CD8-positive, alpha-beta memory T cell (primary cell): Measurements from ENCODE around the gene SVIL. TPM values are rescaled to one million over a fixed set of nuclear protein-coding genes. Genes with fewer than 3 reads are reported as not detected.

Source experiments
- CTCF ChIA-PET: fragments of 350-600 bp; sonication (Branson Sonifier 250); formaldehyde crosslinking; loops from one replicate; lab custom pipeline; 2021; ENCODE audit warnings: antibody characterized with exemption; lab: Charles Lee
- POLR2A ChIA-PET: fragments of 350-600 bp; sonication (Branson Sonifier 250); formaldehyde crosslinking; loops from one replicate; lab custom pipeline; 2021; ENCODE audit warnings: antibody characterized with exemption; lab: Charles Lee
- DNase-seq, 5 donors: peaks; one replicate each; pipeline versions ENCODE4 v3.0.0 to v3.0.0-alpha.2; 2020 to 2022; ENCODE audit warnings: mixed read lengths in 1 of 5
- H3K27ac ChIP-seq: one replicate; pipeline ENCODE4 v1.7.0; 2013; ENCODE audit warnings: low read depth, mild to moderate bottlenecking, low read length, moderate library complexity
- H3K27me3 ChIP-seq: 2 replicates; pipeline ENCODE4 v1.7.0; 2013; ENCODE audit warnings: low read length, mild to moderate bottlenecking; ENCODE audit not compliant: insufficient read depth, poor library complexity, severe bottlenecking
- H3K36me3 ChIP-seq: 2 replicates; pipeline ENCODE4 v1.7.0; 2013; ENCODE audit warnings: mild to moderate bottlenecking, low read length, moderate library complexity; ENCODE audit not compliant: insufficient read depth
- H3K4me1 ChIP-seq: 2 replicates; pipeline ENCODE4 v1.7.0; 2013; ENCODE audit warnings: mild to moderate bottlenecking, low read length, moderate library complexity; ENCODE audit not compliant: insufficient read depth
- H3K4me3 ChIP-seq: 2 replicates; pipeline ENCODE4 v1.7.0; 2013; ENCODE audit warnings: mild to moderate bottlenecking, low read length
- H3K9me3 ChIP-seq: 2 replicates; pipeline ENCODE4 v1.7.0; 2013; ENCODE audit warnings: mild to moderate bottlenecking, low read length
- H3K27ac Mint-ChIP-seq, 8 donors: one replicate each; pipeline ENCODE4 v1.8.0; 2020 to 2021; ENCODE audit warnings: mixed read lengths in 8 of 8, mild to moderate bottlenecking in 6 of 8, inconsistent platforms in 3 of 8, moderate library complexity in 3 of 8
- H3K27me3 Mint-ChIP-seq, 2 donors: one replicate each; pipeline ENCODE4 v1.8.0; 2020 to 2021; ENCODE audit warnings: mixed read lengths in 2 of 2, mild to moderate bottlenecking in 1 of 2, moderate library complexity in 1 of 2
- H3K36me3 Mint-ChIP-seq, 3 donors: one replicate each; pipeline ENCODE4 v1.8.0; 2020 to 2021; ENCODE audit warnings: mixed read lengths in 3 of 3, inconsistent platforms in 1 of 3, mild to moderate bottlenecking in 1 of 3
- H3K4me1 Mint-ChIP-seq, 3 donors: one replicate each; pipeline ENCODE4 v1.8.0; 2020 to 2021; ENCODE audit warnings: mixed read lengths in 3 of 3, inconsistent platforms in 1 of 3, mild to moderate bottlenecking in 1 of 3
- H3K4me3 Mint-ChIP-seq, 7 donors: one replicate each; pipeline ENCODE4 v1.8.0; 2020 to 2021; ENCODE audit warnings: mixed read lengths in 7 of 7, mild to moderate bottlenecking in 6 of 7, moderate library complexity in 4 of 7, inconsistent platforms in 2 of 7
- H3K9me3 Mint-ChIP-seq, 5 donors: one replicate each; pipeline ENCODE4 v1.8.0; 2020 to 2022; ENCODE audit warnings: mixed read lengths in 5 of 5, mild to moderate bottlenecking in 3 of 5, moderate library complexity in 2 of 5, inconsistent platforms in 1 of 5
- polyA plus RNA-seq: library from polyadenylated mRNA; unstranded; fragments of 300-500 nt; fragmentation: Illumina TruSeq; gene quantifications from one replicate; pipeline ENCODE4 v1.2.3, GENCODE V29; 2021
- total RNA-seq, 2 experiments: library from RNA; stranded (reverse); gene quantifications; one replicate each; pipeline ENCODE4 v1.2.3, GENCODE V29; 2021

SVIL gene
- total and polyA plus RNA-seq, 3 experiments from 2014 or later: 4.2 to 9.2 (median 5.9) TPM

DNA sequence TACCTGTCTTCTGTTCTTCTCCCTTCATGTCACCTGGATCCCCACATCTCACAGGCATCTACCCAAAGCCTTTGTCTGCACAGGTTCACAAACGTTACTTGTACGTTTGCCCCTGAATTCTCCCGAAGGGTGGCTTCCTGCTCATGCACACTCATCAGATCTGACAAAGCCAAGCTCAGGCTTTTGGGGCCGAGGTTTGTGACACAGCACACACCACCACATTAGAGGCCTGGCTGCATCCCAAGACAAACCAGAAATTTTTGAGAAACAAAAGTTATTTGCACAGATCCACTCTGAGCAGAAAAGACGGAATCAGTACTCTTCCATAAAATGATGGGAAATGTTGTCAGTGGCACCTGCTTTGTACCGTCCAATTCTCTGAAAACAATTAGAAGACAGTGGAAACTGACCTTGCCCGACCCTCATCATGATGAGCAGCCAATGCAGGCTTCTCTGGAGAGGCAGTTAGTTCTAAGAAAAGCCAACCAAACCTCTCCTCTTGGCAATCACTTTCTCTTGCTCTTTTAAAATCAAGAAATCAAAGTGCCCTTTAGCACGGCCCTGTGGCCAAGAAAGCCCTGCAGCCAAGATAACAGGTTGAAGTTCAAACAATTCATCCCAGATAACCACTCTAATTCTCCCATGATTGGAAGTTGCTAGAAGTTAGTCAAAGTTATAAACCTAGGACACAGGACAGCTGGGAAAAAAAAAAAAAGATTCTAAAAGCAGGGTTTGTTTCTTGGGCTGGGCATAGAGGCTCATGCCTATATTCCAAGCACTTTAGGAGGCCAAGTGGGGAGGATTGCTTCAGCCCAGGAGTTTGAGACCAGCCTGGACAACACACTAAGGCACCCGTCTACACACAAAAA lies 13.6 kb upstream of the SVIL start:
- Histone ChIP-seq H3K4me3 (no peak overlapping the region), H3K9me3 (no peaks in the 10 kb centered on the region), H3K4me1 (peaks cover 27% of the 10 kb centered on the region), H3K27ac (no peak overlapping the region), H3K27me3 (no peaks in the 10 kb centered on the region), H3K36me3 (no peaks in the 10 kb centered on the region)
- Mint-ChIP-seq H3K27ac (peak overlapping the region in 7 of 8 donors; percentile 45 to 90 (median 76)), H3K9me3 (no peaks in the 10 kb centered on the region), H3K27me3 (peaks cover 5 to 14% of the 10 kb centered on the region in 2 donors), H3K36me3 (peaks cover 0 to 5% (median 0%) of the 10 kb centered on the region in 3 donors), H3K4me3 (peak overlapping the region in 6 of 7 donors; percentile 15 to 78 (median 49)), H3K4me1 (peaks cover 31 to 43% (median 40%) of the 10 kb centered on the region in 3 donors)
- peak in 1 of 5 donors; percentile 35 for DNase-seq
- POLR2A ChIA-PET: no interaction called here
- CTCF ChIA-PET: interaction anchor here (0.7 to 1.8 kb wide), 2 partner anchors 9 to 13 kb away, joined by 3 to 4 read pairs; no protein-coding TSS in a partner anchor

DNA sequence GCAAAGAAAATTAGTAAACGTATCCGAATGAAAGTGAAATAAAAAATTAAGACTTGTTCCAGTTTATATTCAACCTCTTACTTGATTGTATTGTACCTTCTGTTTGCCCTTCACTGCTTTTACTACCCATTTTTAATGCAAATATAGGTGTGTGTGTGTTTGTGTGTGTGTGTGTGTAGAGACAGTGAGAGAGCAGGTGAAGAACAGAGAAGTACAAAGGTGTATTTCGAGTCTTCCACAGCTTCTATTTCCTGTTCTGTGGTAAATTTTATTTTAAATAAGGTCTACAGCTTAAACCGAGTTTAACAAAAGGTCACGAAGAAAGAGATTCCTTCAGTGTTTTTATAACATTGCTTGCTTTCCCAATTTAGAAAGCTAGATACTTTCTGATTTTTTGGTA lies 12.7 kb upstream of the SVIL start:
- no peaks in the 10 kb centered on the region for H3K27me3 ChIP-seq
- no peaks in the 10 kb centered on the region for H3K9me3 ChIP-seq
- peaks cover 31 to 43% (median 40%) of the 10 kb centered on the region in 3 donors for H3K4me1 Mint-ChIP-seq
- DNase-seq: no peak
- POLR2A ChIA-PET: interaction anchor here (1.3 kb wide), 1 partner anchor 88 kb away, joined by 3 read pairs; no protein-coding TSS in a partner anchor
- peaks cover 0 to 12% of the 10 kb centered on the region in 2 donors for H3K27me3 Mint-ChIP-seq
- peaks cover 27% of the 10 kb centered on the region for H3K4me1 ChIP-seq
- no peaks in the 10 kb centered on the region for H3K36me3 ChIP-seq
- H3K4me3 ChIP-seq: no peak overlapping the region
- CTCF ChIA-PET: interaction anchor here (0.7 to 1.8 kb wide), 2 partner anchors 12 to 126 kb away, joined by 3 to 4 read pairs; no protein-coding TSS in a partner anchor
- no peak overlapping the region for H3K27ac ChIP-seq
- H3K9me3 Mint-ChIP-seq: no peaks in the 10 kb centered on the region
- H3K4me3 Mint-ChIP-seq: peak overlapping the region in 4 of 7 donors; percentile 59 to 72 (median 68)
- peak overlapping the region in 5 of 8 donors; percentile 87 to 95 (median 90) for H3K27ac Mint-ChIP-seq
- peaks cover 0 to 3% (median 0%) of the 10 kb centered on the region in 3 donors for H3K36me3 Mint-ChIP-seq

GRCh38 chr10:29646960-29647461 lies 12.2 kb upstream of the SVIL start:
- ChIA-PET POLR2A (interaction anchor here (1.3 kb wide), 1 partner anchor 89 kb away, joined by 3 read pairs; no protein-coding TSS in a partner anchor), CTCF (interaction anchor here (0.7 to 1.8 kb wide), 2 partner anchors 12 to 127 kb away, joined by 3 to 4 read pairs; no protein-coding TSS in a partner anchor)
- peak in 1 of 5 donors; percentile 18 for DNase-seq
- peaks cover 0 to 12% of the 10 kb centered on the region in 2 donors for H3K27me3 Mint-ChIP-seq
- peaks cover 31 to 43% (median 40%) of the 10 kb centered on the region in 3 donors for H3K4me1 Mint-ChIP-seq
- peaks cover 27% of the 10 kb centered on the region for H3K4me1 ChIP-seq
- H3K36me3 Mint-ChIP-seq: peaks cover 0 to 3% (median 0%) of the 10 kb centered on the region in 3 donors
- no peak overlapping the region for H3K27ac ChIP-seq
- H3K4me3 ChIP-seq: no peak overlapping the region
- no peaks in the 10 kb centered on the region for H3K27me3 ChIP-seq
- peak overlapping the region in 6 of 8 donors; percentile 85 to 95 (median 90) for H3K27ac Mint-ChIP-seq
- H3K4me3 Mint-ChIP-seq: peak overlapping the region in 5 of 7 donors; percentile 2 to 72 (median 59)
- H3K36me3 ChIP-seq: no peaks in the 10 kb centered on the region
- no peaks in the 10 kb centered on the region for H3K9me3 Mint-ChIP-seq
- no peaks in the 10 kb centered on the region for H3K9me3 ChIP-seq

GRCh38 chr10:29646238-29646902 lies 11.6 kb upstream of the SVIL start:
- Mint-ChIP-seq H3K4me1 (peaks cover 31 to 39% (median 37%) of the 10 kb centered on the region in 3 donors), H3K27me3 (peaks cover 0 to 12% of the 10 kb centered on the region in 2 donors), H3K27ac (peak overlapping the region in 7 of 8 donors; percentile 10 to 95 (median 89)), H3K9me3 (no peaks in the 10 kb centered on the region), H3K36me3 (peaks cover 0 to 3% (median 0%) of the 10 kb centered on the region in 3 donors), H3K4me3 (peak overlapping the region in 5 of 7 donors; percentile 18 to 72 (median 51))
- H3K4me3 ChIP-seq: no peak overlapping the region
- DNase-seq: no peak
- H3K36me3 ChIP-seq: no peaks in the 10 kb centered on the region
- H3K27ac ChIP-seq: no peak overlapping the region
- CTCF ChIA-PET: no interaction called here
- peaks cover 27% of the 10 kb centered on the region for H3K4me1 ChIP-seq
- no peaks in the 10 kb centered on the region for H3K27me3 ChIP-seq
- POLR2A ChIA-PET: interaction anchor here (1.3 kb wide), 1 partner anchor 89 kb away, joined by 3 read pairs; no protein-coding TSS in a partner anchor
- H3K9me3 ChIP-seq: no peaks in the 10 kb centered on the region

DNA sequence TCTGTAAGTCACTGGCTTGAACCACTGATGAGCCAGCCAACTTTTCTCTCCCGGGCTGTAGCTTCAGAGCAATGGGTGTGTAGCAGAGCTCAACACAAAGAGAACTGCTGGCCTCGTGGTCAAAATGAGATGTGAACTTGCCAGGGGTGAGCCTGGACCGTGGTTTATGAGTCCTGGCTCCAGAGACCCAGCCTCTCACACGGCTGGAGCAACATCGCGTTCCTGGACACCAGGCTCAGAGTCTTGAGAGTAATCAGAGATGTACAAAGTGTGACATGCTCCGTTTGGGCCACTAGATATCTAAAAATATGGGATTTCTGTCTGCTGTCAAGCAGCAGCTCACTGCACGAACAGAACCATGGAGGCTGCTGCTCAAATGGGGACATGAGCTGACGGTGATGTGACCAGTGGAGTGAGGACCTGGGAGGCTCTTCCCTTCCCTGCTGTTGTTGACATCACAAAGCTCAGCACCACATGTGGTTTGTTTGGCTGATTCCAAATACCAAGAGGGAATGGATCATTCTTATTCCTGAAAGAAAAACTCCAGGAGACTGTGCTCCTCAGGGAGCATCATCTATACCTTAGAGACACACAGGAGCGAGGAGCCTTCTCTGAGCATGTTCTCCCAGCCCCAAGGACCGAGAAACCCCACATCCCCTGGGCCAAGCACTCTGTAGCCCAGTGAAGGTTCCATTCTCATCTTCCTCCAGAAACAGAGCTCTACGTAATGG lies 9.2 kb upstream of the SVIL start:
- ChIA-PET CTCF (interaction anchor here (0.8 to 0.9 kb wide), 2 partner anchors 49 to 56 kb away, joined by 3 read pairs; no protein-coding TSS in a partner anchor), POLR2A (no interaction called here)
- Mint-ChIP-seq H3K27me3 (peaks cover 0 to 12% of the 10 kb centered on the region in 2 donors), H3K36me3 (peaks cover 0 to 4% (median 0%) of the 10 kb centered on the region in 3 donors), H3K4me3 (no peak overlapping the region), H3K4me1 (peaks cover 27 to 38% (median 30%) of the 10 kb centered on the region in 3 donors), H3K27ac (peak overlapping the region in 2 of 8 donors; percentile 3 to 79), H3K9me3 (no peaks in the 10 kb centered on the region)
- peaks cover 27% of the 10 kb centered on the region for H3K4me1 ChIP-seq
- H3K27ac ChIP-seq: no peak overlapping the region
- no peak overlapping the region for H3K4me3 ChIP-seq
- H3K36me3 ChIP-seq: no peaks in the 10 kb centered on the region
- no peaks in the 10 kb centered on the region for H3K9me3 ChIP-seq
- H3K27me3 ChIP-seq: no peaks in the 10 kb centered on the region
- DNase-seq: no peak

DNA sequence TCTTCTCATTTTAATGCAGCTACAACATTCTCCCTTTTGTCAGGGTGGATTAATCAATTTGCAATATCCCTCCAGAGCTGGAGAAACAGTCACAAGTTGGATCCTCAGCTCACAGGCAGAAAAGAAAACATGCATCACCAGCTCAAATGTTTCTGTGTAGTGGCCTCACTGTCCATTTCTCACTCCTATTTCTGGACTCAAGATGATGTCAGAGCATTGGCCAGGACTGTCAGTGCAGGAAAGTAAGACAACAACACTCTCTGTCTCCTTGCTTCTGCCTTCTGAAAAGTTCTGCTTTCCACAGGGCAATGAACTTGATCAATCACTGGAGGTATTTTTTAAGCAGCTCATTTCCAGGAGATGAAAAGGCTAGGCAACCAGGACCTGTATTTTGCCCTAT lies 8.2 kb upstream of the SVIL start:
- no peaks in the 10 kb centered on the region for H3K9me3 ChIP-seq
- H3K4me3 ChIP-seq: no peak overlapping the region
- H3K9me3 Mint-ChIP-seq: no peaks in the 10 kb centered on the region
- H3K27me3 Mint-ChIP-seq: peaks cover 0 to 11% of the 10 kb centered on the region in 2 donors
- DNase-seq: no peak
- H3K4me3 Mint-ChIP-seq: no peak overlapping the region
- POLR2A ChIA-PET: no interaction called here
- no peaks in the 10 kb centered on the region for H3K36me3 ChIP-seq
- CTCF ChIA-PET: interaction anchor here (0.8 to 1.0 kb wide), 3 partner anchors 17 to 57 kb away, joined by 3 read pairs; no protein-coding TSS in a partner anchor
- H3K27ac Mint-ChIP-seq: peak overlapping the region in 2 of 8 donors; percentile 11 to 47
- H3K36me3 Mint-ChIP-seq: peaks cover 0 to 5% (median 0%) of the 10 kb centered on the region in 3 donors
- peaks cover 19% of the 10 kb centered on the region for H3K4me1 ChIP-seq
- no peaks in the 10 kb centered on the region for H3K27me3 ChIP-seq
- H3K27ac ChIP-seq: no peak overlapping the region
- peaks cover 18 to 31% (median 20%) of the 10 kb centered on the region in 3 donors for H3K4me1 Mint-ChIP-seq

- Histone ChIP-seq H3K27ac (no peak overlapping the region), H3K36me3 (no peaks in the 10 kb centered on the region), H3K27me3 (no peaks in the 10 kb centered on the region), H3K4me3 (no peak overlapping the region), H3K4me1 (peaks cover 26% of the 10 kb centered on the region), H3K9me3 (no peaks in the 10 kb centered on the region)
- Mint-ChIP-seq H3K4me1 (peaks cover 34 to 47% (median 39%) of the 10 kb centered on the region in 3 donors), H3K4me3 (no peak overlapping the region), H3K27me3 (no peaks in the 10 kb centered on the region), H3K27ac (peak overlapping the region in 4 of 8 donors; percentile 38 to 90 (median 85)), H3K36me3 (peaks cover 0 to 5% (median 0%) of the 10 kb centered on the region in 3 donors), H3K9me3 (no peaks in the 10 kb centered on the region)
- ChIA-PET CTCF (no interaction called here), POLR2A (interaction anchor here (0.7 kb wide), 1 partner anchor 22 kb away, joined by 3 read pairs; no protein-coding TSS in a partner anchor)
- DNase-seq: no peak
These were observed 2.8 kb upstream of the SVIL start for GRCh38 chr10:29637537-29637936.
